Measurements from ENCODE around the gene CCDC97. TPM values are rescaled to one million over a fixed set of nuclear protein-coding genes. Genes with fewer than 3 reads are reported as not detected.
A peak's percentile ranks its signal among the peaks of the same experiment; 100 is the strongest.
"Not testable (repeated sequence)": the region's sequence is repeated elsewhere in the genome, so short reads cannot be mapped to it uniquely, and the experiment has no call there.

The CCDC97 gene
- total RNA-seq, 1 donor from 2014 or later = 8.7 TPM

- DNase-seq (ENCODE audit: low read depth in 2 of 2) = no peak
These were observed 25.5 kb downstream of the CCDC97 start for GRCh38 chr19:41335467-41335866.

- DNase-seq (ENCODE audit: low read depth in 2 of 2) = peak in 1 of 2 donors; percentile 30
These were observed 30.0 kb downstream of the CCDC97 start for GRCh38 chr19:41339936-41340335.

GRCh38 chr19:41341669-41342490 lies 31.9 kb downstream of the CCDC97 start:
- no peak for DNase-seq (ENCODE audit: low read depth in 2 of 2)

- no peak for DNase-seq (ENCODE audit: low read depth in 2 of 2)
These were observed 34.2 kb downstream of the CCDC97 start for GRCh38 chr19:41344162-41344561.

GRCh38 chr19:41346916-41347315 lies 36.9 kb downstream of the CCDC97 start:
- DNase-seq (ENCODE audit: low read depth in 2 of 2) = not testable (repeated sequence)

- DNase-seq (ENCODE audit: low read depth in 2 of 2) = peak in 1 of 2 donors; percentile 57
These were observed 40.9 kb downstream of the CCDC97 start for GRCh38 chr19:41350735-41351338.

GRCh38 chr19:41351339-41352245 lies 41.6 kb downstream of the CCDC97 start:
- peak; percentile 47 to 82 for DNase-seq (ENCODE audit: low read depth in 2 of 2)

- no peak for DNase-seq (ENCODE audit: low read depth in 2 of 2)
These were observed 42.3 kb downstream of the CCDC97 start for GRCh38 chr19:41352279-41352608.

GRCh38 chr19:41352609-41353465 lies 42.9 kb downstream of the CCDC97 start:
- DNase-seq (ENCODE audit: low read depth in 2 of 2) = peak; percentile 66 to 75

GRCh38 chr19:41353466-41354342 lies 43.7 kb downstream of the CCDC97 start, which contains the start of gene TGFB1:
Gene TGFB1, minus strand, starts transcription at chr19:41353922. Its CDS starts 878 bp downstream, at chr19:41353044.
- DNase-seq (ENCODE audit: low read depth in 2 of 2) = peak; percentile 87 to 92

GRCh38 chr19:41354343-41354953 lies 44.5 kb downstream of the CCDC97 start:
- DNase-seq (ENCODE audit: low read depth in 2 of 2) = no peak

GRCh38 chr19:41355035-41355434 lies 45.1 kb downstream of the CCDC97 start:
- no peak for DNase-seq (ENCODE audit: low read depth in 2 of 2)

GRCh38 chr19:41355802-41356201 lies 45.8 kb downstream of the CCDC97 start:
- DNase-seq (ENCODE audit: low read depth in 2 of 2) = no peak

GRCh38 chr19:41356984-41357739 lies 47.2 kb downstream of the CCDC97 start:
- no peak for DNase-seq (ENCODE audit: low read depth in 2 of 2)

- DNase-seq (ENCODE audit: low read depth in 2 of 2) = no peak
These were observed 47.8 kb downstream of the CCDC97 start for GRCh38 chr19:41357746-41358145.

GRCh38 chr19:41359741-41360140 lies 49.8 kb downstream of the CCDC97 start:
- DNase-seq (ENCODE audit: low read depth in 2 of 2) = no peak

- no peak for DNase-seq (ENCODE audit: low read depth in 2 of 2)
These were observed 52.3 kb downstream of the CCDC97 start for GRCh38 chr19:41362143-41362847.

- no peak for DNase-seq (ENCODE audit: low read depth in 2 of 2)
These were observed 53.4 kb downstream of the CCDC97 start for GRCh38 chr19:41363371-41363752.
